ENCODE measurements around the gene PCSK9.

- TF ChIP-seq, protein P1, sequence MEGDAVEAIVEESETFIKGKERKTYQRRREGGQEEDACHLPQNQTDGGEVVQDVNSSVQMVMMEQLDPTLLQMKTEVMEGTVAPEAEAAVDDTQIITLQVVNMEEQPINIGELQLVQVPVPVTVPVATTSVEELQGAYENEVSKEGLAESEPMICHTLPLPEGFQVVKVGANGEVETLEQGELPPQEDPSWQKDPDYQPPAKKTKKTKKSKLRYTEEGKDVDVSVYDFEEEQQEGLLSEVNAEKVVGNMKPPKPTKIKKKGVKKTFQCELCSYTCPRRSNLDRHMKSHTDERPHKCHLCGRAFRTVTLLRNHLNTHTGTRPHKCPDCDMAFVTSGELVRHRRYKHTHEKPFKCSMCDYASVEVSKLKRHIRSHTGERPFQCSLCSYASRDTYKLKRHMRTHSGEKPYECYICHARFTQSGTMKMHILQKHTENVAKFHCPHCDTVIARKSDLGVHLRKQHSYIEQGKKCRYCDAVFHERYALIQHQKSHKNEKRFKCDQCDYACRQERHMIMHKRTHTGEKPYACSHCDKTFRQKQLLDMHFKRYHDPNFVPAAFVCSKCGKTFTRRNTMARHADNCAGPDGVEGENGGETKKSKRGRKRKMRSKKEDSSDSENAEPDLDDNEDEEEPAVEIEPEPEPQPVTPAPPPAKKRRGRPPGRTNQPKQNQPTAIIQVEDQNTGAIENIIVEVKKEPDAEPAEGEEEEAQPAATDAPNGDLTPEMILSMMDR (IDR thresholded peaks at IDR 0.05; ENCODE audit: insufficient read depth, low read depth, low read length) = no peak
- TF ChIP-seq EZH2 (IDR thresholded peaks at IDR 0.05; ENCODE audit: insufficient read depth, low read length) = no peak
These were observed 27.9 kb downstream of the PCSK9 start for GRCh38 chr1:55067022-55067778.
